ENCODE measurements around the gene ISCA1.

Gene ISCA1

GRCh38 chr9:86242071-86242470, 40.3 kb downstream of the ISCA1 start:
- ATAC-seq = no peak

DNA sequence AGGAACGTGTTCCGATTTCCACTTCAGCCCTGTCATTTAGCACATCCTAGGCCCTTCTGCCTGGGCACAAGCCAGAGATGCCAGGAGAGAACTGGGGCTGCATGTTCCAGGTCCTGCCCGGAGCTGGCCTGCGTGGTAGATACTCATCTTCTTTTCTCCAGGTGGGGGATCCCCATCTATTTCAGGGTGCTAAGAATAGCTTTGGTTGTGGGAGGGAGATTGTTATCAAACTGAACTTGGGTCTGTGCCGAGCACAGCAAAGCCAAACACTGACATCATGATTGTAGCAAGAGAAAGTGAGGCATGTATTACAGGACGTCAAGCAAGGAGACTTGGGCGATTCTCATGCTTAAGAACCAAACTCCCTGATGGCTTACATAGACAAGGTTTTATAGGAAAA, 41.1 kb downstream of the ISCA1 start:
- ATAC-seq = no peak
- TF ChIP-seq ZC3H10 (CRISPR knock-in tag; IDR thresholded peaks at IDR 0.05) (no peak), ZFP30 (CRISPR knock-in tag; IDR thresholded peaks at IDR 0.05) (no peak), OSR1 (CRISPR knock-in tag; IDR thresholded peaks at IDR 0.05) (no peak), POU6F1 (CRISPR knock-in tag; IDR thresholded peaks at IDR 0.05; ENCODE audit: borderline replicate concordance, low read depth) (no peak), BACH2 (CRISPR knock-in tag; IDR thresholded peaks at IDR 0.05; ENCODE audit: borderline replicate concordance) (no peak), TCF4 (CRISPR knock-in tag; IDR thresholded peaks at IDR 0.05; ENCODE audit: borderline replicate concordance) (no peak), RARB (CRISPR knock-in tag; IDR thresholded peaks at IDR 0.05) (no peak), ZNF565 (CRISPR knock-in tag; conservative IDR thresholded peaks at IDR 0.05; ENCODE audit: low read depth) (no peak)
- TF ChIP-seq, protein P1, sequence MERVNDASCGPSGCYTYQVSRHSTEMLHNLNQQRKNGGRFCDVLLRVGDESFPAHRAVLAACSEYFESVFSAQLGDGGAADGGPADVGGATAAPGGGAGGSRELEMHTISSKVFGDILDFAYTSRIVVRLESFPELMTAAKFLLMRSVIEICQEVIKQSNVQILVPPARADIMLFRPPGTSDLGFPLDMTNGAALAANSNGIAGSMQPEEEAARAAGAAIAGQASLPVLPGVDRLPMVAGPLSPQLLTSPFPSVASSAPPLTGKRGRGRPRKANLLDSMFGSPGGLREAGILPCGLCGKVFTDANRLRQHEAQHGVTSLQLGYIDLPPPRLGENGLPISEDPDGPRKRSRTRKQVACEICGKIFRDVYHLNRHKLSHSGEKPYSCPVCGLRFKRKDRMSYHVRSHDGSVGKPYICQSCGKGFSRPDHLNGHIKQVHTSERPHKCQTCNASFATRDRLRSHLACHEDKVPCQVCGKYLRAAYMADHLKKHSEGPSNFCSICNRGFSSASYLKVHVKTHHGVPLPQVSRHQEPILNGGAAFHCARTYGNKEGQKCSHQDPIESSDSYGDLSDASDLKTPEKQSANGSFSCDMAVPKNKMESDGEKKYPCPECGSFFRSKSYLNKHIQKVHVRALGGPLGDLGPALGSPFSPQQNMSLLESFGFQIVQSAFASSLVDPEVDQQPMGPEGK (CRISPR knock-in tag; IDR thresholded peaks at IDR 0.05; ENCODE audit: borderline replicate concordance) = no peak
- TF ChIP-seq, protein P2, sequence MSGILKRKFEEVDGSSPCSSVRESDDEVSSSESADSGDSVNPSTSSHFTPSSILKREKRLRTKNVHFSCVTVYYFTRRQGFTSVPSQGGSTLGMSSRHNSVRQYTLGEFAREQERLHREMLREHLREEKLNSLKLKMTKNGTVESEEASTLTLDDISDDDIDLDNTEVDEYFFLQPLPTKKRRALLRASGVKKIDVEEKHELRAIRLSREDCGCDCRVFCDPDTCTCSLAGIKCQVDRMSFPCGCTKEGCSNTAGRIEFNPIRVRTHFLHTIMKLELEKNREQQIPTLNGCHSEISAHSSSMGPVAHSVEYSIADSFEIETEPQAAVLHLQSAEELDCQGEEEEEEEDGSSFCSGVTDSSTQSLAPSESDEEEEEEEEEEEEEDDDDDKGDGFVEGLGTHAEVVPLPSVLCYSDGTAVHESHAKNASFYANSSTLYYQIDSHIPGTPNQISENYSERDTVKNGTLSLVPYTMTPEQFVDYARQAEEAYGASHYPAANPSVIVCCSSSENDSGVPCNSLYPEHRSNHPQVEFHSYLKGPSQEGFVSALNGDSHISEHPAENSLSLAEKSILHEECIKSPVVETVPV (CRISPR knock-in tag; IDR thresholded peaks at IDR 0.05) = no peak
- TF ChIP-seq, protein P3, sequence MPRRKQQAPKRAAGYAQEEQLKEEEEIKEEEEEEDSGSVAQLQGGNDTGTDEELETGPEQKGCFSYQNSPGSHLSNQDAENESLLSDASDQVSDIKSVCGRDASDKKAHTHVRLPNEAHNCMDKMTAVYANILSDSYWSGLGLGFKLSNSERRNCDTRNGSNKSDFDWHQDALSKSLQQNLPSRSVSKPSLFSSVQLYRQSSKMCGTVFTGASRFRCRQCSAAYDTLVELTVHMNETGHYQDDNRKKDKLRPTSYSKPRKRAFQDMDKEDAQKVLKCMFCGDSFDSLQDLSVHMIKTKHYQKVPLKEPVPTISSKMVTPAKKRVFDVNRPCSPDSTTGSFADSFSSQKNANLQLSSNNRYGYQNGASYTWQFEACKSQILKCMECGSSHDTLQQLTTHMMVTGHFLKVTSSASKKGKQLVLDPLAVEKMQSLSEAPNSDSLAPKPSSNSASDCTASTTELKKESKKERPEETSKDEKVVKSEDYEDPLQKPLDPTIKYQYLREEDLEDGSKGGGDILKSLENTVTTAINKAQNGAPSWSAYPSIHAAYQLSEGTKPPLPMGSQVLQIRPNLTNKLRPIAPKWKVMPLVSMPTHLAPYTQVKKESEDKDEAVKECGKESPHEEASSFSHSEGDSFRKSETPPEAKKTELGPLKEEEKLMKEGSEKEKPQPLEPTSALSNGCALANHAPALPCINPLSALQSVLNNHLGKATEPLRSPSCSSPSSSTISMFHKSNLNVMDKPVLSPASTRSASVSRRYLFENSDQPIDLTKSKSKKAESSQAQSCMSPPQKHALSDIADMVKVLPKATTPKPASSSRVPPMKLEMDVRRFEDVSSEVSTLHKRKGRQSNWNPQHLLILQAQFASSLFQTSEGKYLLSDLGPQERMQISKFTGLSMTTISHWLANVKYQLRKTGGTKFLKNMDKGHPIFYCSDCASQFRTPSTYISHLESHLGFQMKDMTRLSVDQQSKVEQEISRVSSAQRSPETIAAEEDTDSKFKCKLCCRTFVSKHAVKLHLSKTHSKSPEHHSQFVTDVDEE (CRISPR knock-in tag; IDR thresholded peaks at IDR 0.05) = no peak

More at GRCh38 chr9:86242071-86242470, 40.3 kb downstream of the ISCA1 start:
- no peak for TF ChIP-seq PPARA (CRISPR knock-in tag; IDR thresholded peaks at IDR 0.05; ENCODE audit: borderline replicate concordance)
- TF ChIP-seq, protein P3 (CRISPR knock-in tag; IDR thresholded peaks at IDR 0.05) = no peak
- no peak for TF ChIP-seq CSDC2 (CRISPR knock-in tag; IDR thresholded peaks at IDR 0.05)
- TF ChIP-seq ZFP3 (CRISPR knock-in tag; IDR thresholded peaks at IDR 0.05) = no peak
- TF ChIP-seq ZNF70 (CRISPR knock-in tag; IDR thresholded peaks at IDR 0.05) = no peak
- no peak for TF ChIP-seq POU6F1 (CRISPR knock-in tag; IDR thresholded peaks at IDR 0.05; ENCODE audit: borderline replicate concordance, low read depth)
- TF ChIP-seq ZNF565 (CRISPR knock-in tag; conservative IDR thresholded peaks at IDR 0.05; ENCODE audit: low read depth) = no peak
- no peak for TF ChIP-seq GLIS3 (CRISPR knock-in tag; IDR thresholded peaks at IDR 0.05)
- TF ChIP-seq OSR1 (CRISPR knock-in tag; IDR thresholded peaks at IDR 0.05) = no peak
- no peak for TF ChIP-seq ZC3H10 (CRISPR knock-in tag; IDR thresholded peaks at IDR 0.05)
- no peak for TF ChIP-seq TCF4 (CRISPR knock-in tag; IDR thresholded peaks at IDR 0.05; ENCODE audit: borderline replicate concordance)
- TF ChIP-seq, protein P1 (CRISPR knock-in tag; IDR thresholded peaks at IDR 0.05; ENCODE audit: borderline replicate concordance) = no peak
- no peak for TF ChIP-seq RARB (CRISPR knock-in tag; IDR thresholded peaks at IDR 0.05)
- no peak for TF ChIP-seq ESRRG (CRISPR knock-in tag; IDR thresholded peaks at IDR 0.05)
- TF ChIP-seq, protein P4, sequence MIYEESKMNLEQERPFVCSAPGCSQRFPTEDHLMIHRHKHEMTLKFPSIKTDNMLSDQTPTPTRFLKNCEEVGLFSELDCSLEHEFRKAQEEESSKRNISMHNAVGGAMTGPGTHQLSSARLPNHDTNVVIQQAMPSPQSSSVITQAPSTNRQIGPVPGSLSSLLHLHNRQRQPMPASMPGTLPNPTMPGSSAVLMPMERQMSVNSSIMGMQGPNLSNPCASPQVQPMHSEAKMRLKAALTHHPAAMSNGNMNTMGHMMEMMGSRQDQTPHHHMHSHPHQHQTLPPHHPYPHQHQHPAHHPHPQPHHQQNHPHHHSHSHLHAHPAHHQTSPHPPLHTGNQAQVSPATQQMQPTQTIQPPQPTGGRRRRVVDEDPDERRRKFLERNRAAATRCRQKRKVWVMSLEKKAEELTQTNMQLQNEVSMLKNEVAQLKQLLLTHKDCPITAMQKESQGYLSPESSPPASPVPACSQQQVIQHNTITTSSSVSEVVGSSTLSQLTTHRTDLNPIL (CRISPR knock-in tag; IDR thresholded peaks at IDR 0.05; ENCODE audit: low read depth) = no peak
- TF ChIP-seq SNAI2 (CRISPR knock-in tag; IDR thresholded peaks at IDR 0.05) = no peak

Measured in SK-N-SH treated with all-trans-retinoic acid at 6 μM for 48 hours (cell line).